GM19395 (cell line): Measurements from ENCODE around the gene GPT2.
"Not testable (repeated sequence)": the region's sequence is repeated elsewhere in the genome, so short reads cannot be mapped to it uniquely, and the experiment has no call there.

Source experiments
- ATAC-seq: cut with Tn5 transposase; IDR thresholded peaks from one replicate; pipeline ENCODE4 v1.9.1; 2021; ENCODE audit warnings: mild to moderate bottlenecking, moderate library complexity; ENCODE audit not compliant: unreplicated experiment

The GPT2 gene

GRCh38 chr16:46918400-46918799 lies 34.2 kb downstream of the GPT2 start:
- ATAC-seq = no peak

DNA sequence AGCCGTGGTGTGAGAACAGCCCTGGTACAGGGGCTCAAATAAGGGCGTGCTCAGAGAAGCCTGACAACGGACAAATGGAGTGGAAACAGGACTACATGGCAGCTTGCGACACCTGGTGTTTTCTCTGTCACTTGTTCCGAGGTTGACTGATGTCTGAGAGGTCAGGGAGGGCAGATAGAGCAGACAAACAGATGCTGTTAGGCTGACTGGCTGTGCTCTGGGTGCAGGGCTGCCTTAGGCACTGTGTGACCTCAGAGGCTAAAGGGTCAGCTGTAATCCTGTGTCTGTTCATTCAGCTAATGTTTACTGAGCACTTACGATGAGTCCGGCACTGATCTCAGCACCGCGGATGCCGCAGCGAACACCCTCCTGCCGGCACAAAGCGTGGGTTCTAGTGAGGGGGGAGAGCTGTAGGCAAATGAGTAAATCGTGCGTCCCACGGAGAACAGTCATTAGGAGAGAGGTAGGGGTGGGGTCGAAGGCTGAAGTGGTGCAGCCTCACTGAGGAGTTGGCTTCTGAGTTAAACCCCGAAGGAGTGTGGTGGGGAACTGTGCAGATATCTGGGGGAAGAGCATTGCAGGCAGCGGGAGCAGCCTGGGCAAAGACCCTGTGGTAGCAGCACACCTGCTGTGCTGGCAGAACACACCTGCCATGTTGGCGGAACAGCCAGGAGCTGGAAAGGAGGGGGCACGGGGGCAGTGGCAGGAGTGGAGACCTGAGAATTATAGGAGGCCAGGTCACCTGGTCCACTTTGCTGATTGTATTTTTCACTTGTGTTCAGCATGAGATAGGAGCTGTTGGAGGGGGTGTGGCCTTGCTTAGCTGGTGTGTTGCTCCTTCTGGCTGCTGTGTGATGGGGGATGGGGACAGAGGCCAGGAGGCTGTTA lies 35.0 kb downstream of the GPT2 start:
- peak; percentile 93 for ATAC-seq

- ATAC-seq = no peak
Measured at GRCh38 chr16:46920402-46921068, 36.4 kb downstream of the GPT2 start.

GRCh38 chr16:46922239-46922638 lies 38.1 kb downstream of the GPT2 start:
- no peak for ATAC-seq

DNA sequence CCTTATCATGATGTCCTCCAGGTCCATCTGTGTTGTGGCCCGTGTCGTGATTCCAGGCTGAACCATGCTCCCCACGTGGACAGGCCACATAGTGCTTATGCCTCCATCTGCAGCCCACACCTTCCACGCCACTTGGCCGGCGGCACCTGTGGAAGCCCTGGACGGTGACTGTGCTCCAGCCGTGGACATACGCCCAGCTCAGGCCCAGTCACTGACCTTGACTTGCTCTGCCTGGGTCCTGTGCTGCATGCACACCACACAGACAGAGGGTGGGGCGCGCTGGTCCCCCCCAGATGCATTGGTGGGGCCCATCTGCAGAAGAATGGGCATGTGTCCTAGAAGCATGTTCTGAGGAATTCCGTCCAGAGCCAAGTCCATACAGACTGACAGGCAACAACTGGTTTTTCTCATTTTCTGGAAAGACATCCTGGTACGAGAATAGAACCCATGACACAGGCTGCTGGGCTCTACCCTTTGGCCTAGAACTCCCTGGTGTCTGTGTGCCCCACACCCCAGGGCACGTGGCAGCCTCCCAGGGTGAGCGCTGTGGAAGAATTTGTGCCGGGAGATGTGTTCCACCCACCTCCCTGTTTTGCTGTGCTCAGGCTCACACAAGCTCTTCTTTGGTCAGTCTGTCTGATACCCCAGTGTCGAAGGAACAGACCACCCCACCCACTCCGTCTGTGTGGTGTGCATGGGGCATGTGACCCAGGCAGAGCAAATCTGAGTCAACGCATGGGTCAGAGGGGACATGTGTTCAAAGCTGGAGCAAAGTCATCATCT lies 39.5 kb downstream of the GPT2 start:
- ATAC-seq = no peak

- ATAC-seq = no peak
Measured at GRCh38 chr16:46924402-46924801, 40.2 kb downstream of the GPT2 start.

DNA sequence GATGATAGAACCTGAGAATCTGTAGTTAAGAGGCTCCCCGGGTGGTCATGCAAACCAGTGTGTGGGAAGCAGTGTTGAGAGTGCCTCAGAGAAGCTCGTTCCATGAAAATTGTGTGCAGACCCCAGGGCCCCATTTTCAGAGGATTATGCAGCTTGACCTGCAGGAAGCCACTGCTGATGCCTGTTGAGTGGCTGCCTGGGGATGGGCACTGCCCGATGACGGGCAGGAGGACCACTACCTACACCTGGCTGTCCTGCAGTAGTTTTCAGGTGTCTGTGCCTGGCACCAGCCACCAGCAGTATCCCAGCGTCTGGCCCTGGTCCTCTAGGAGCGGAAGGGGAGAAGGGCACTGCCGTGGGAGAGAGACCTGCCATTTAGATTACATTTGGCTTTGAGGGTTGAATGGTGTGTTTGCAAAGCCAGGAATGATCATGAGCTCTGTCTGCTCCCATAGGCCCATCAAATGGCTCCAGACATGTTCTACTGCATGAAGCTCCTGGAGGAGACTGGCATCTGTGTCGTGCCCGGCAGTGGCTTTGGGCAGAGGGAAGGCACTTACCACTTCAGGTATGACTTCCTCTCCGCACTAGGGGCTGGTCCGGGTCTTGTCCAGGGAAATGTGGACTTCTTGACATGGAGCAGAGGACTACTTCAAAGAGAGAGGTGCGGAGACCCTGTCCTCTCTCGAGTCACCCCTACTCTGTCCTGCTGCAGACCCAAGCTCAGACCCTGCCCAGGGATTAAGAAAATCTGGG lies 42.5 kb downstream of the GPT2 start:
- no peak for ATAC-seq

DNA sequence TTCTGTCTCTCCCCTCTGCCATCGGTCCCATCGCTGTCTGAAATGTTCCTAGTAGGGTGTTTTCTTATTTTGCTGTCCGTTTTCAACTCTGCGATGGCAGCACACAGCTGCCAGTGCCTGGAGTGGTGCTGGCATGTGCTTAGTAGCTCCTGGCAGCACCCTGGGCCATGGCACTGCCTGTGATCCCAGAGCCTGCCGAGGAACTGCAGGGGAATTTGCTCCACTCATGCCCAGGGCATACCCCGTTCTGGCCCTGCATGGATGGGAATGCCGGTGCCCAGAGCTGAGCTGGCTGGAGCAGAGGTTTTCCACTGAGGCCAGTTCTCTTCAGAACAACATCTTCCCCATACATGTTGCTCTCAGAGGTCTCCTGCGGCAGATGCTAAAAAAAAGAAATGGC lies 43.1 kb downstream of the GPT2 start:
- no peak for ATAC-seq

GRCh38 chr16:46928811-46929210 lies 44.6 kb downstream of the GPT2 start:
- no peak for ATAC-seq

- ATAC-seq = peak; percentile 88
Measured at GRCh38 chr16:46929378-46930332, 45.5 kb downstream of the GPT2 start.

DNA sequence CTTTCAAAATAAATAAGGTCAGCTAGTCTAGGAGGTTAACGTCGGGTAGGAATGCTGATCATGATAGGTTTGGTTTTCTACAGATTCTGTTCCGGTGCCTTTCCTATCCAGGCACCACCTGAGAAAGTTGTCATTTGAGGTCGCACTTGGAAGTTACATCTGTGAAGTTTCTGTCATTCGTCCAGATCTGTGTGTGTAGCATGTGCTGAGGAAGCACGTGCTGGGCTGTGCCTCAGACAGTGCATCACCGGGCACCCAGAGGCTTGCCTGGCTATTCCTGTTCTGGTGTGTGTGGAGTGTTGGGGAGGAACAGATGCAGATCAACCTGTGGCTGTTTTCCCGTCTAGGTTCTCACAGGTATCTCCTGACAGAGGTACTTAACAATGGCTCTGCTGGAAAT lies 46.7 kb downstream of the GPT2 start:
- ATAC-seq = no peak

DNA sequence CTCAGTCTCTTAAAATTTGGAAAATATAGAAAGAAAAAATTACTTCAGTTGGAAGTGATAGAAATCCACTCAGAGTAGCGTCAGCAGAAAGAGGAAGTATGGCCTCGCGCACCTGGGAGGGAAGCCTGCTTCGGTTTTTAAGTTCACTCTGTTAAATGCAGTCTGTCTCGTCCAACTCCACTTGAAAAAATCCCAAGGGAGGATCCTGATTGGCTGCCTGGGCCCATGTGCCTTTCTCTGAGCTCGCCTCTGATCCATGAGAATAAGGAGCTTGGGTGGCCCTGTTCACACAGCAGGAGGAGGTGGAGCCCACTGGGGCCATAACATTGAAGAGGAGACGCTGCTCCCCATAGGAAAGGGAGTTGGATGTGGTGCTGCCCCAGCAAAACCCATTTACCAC lies 48.6 kb downstream of the GPT2 start:
- peak; percentile 55 for ATAC-seq

GRCh38 chr16:46937536-46937935 lies 53.4 kb downstream of the GPT2 start:
- no peak for ATAC-seq

GRCh38 chr16:46944713-46945112 lies 60.6 kb downstream of the GPT2 start:
- not testable (repeated sequence) for ATAC-seq

GRCh38 chr16:46947900-46948547 lies 63.9 kb downstream of the GPT2 start:
- peak; percentile 74 for ATAC-seq

GRCh38 chr16:46948548-46949166 lies 64.5 kb downstream of the GPT2 start:
- no peak for ATAC-seq

DNA sequence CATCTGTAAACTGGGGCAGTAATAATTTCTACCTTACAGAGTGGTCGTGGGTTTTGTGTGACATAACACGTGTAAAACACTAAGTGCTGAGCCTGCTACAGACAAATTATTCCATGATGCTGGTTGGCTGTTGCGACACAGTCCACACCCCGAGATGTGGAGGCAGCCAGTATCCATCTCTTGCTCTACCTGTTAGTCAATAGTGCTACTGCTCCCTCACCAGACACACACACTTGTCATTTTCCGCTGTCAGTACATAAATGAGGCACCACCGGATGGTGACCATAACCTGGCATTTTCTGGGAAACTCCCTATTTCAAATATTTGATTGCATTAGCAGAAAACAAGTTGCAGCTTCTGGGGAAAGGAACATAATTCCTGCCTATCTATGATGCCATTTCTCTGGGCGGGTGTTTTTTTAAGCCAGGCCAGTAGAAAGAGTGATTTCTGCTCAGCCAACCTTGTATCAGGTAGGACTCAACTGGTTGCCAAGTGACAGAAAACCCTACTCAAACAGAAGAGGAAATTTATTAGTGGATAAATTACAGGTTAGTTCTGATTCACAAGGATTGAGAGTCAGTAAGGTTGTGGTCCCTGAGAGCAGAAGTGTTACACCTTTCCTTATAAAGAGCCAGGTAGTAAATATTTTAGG lies 65.2 kb downstream of the GPT2 start:
- ATAC-seq = no peak

GRCh38 chr16:46950009-46950408 lies 65.8 kb downstream of the GPT2 start:
- no peak for ATAC-seq
